ENCODE measurements around the gene WDTC1. TPM values are rescaled to one million over a fixed set of nuclear protein-coding genes. Genes with fewer than 3 reads are reported as not detected.

WDTC1 gene
- total and polyA plus RNA-seq, 4 donors = 4.6 to 25.0 (median 19.6) TPM

GRCh38 chr1:27318136-27318535 is 83.7 kb downstream of the WDTC1 start:
- H3K9ac ChIP-seq (ENCODE audit: low read depth in 1 of 2, low read length in 2 of 2) = no peak overlapping the region
- H3K4me1 ChIP-seq (ENCODE audit: control insufficient read depth in 4 of 4, insufficient read depth in 4 of 4, low read length in 3 of 4) = peaks cover 0 to 9% (median 6%) of the 10 kb centered on the region in 4 donors
- TF ChIP-seq SP1 (IDR thresholded peaks at IDR 0.05) (no peak), RAD21 (IDR thresholded peaks at IDR 0.05) (no peak), TAF1 (conservative IDR thresholded peaks at IDR 0.05) (no peak), JUND (IDR thresholded peaks at IDR 0.05) (no peak), NR2F2 (IDR thresholded peaks at IDR 0.05) (no peak), MAX (IDR thresholded peaks at IDR 0.05) (no peak), EGR1 (IDR thresholded peaks at IDR 0.05; ENCODE audit: low read depth in 2 of 2) (no peak), GABPA (IDR thresholded peaks at IDR 0.05 in 1 of 2, conservative IDR thresholded peaks at IDR 0.05 in 1 of 2) (no peak), RXRA (IDR thresholded peaks at IDR 0.05) (no peak), HNF4G (IDR thresholded peaks at IDR 0.05) (no peak), FOXA2 (IDR thresholded peaks at IDR 0.05) (no peak), YY1 (IDR thresholded peaks at IDR 0.05) (no peak), REST (IDR thresholded peaks at IDR 0.05) (no peak), HNF4A (conservative IDR thresholded peaks at IDR 0.05) (no peak), FOXA1 (IDR thresholded peaks at IDR 0.05) (no peak)
- TF ChIP-seq, protein P1, sequence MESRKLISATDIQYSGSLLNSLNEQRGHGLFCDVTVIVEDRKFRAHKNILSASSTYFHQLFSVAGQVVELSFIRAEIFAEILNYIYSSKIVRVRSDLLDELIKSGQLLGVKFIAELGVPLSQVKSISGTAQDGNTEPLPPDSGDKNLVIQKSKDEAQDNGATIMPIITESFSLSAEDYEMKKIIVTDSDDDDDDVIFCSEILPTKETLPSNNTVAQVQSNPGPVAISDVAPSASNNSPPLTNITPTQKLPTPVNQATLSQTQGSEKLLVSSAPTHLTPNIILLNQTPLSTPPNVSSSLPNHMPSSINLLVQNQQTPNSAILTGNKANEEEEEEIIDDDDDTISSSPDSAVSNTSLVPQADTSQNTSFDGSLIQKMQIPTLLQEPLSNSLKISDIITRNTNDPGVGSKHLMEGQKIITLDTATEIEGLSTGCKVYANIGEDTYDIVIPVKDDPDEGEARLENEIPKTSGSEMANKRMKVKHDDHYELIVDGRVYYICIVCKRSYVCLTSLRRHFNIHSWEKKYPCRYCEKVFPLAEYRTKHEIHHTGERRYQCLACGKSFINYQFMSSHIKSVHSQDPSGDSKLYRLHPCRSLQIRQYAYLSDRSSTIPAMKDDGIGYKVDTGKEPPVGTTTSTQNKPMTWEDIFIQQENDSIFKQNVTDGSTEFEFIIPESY (IDR thresholded peaks at IDR 0.05) = no peak
- TF ChIP-seq, protein P2, sequence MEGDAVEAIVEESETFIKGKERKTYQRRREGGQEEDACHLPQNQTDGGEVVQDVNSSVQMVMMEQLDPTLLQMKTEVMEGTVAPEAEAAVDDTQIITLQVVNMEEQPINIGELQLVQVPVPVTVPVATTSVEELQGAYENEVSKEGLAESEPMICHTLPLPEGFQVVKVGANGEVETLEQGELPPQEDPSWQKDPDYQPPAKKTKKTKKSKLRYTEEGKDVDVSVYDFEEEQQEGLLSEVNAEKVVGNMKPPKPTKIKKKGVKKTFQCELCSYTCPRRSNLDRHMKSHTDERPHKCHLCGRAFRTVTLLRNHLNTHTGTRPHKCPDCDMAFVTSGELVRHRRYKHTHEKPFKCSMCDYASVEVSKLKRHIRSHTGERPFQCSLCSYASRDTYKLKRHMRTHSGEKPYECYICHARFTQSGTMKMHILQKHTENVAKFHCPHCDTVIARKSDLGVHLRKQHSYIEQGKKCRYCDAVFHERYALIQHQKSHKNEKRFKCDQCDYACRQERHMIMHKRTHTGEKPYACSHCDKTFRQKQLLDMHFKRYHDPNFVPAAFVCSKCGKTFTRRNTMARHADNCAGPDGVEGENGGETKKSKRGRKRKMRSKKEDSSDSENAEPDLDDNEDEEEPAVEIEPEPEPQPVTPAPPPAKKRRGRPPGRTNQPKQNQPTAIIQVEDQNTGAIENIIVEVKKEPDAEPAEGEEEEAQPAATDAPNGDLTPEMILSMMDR (IDR thresholded peaks at IDR 0.05; ENCODE audit: low read depth, low read length, missing input control) = no peak
- TF ChIP-seq, protein P3, sequence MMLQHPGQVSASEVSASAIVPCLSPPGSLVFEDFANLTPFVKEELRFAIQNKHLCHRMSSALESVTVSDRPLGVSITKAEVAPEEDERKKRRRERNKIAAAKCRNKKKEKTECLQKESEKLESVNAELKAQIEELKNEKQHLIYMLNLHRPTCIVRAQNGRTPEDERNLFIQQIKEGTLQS (IDR thresholded peaks at IDR 0.05) = no peak
- no peak overlapping the region for H3K4me3 ChIP-seq (ENCODE audit: low read depth in 1 of 3, low read length in 3 of 3)
- WGBS = 35% methylated on average over 4 of the region's 4 CpGs
- H3K27me3 ChIP-seq (ENCODE audit: control insufficient read depth in 4 of 4, insufficient read depth in 4 of 4, low read length in 3 of 4) = no peaks in the 10 kb centered on the region
- DNase-seq (ENCODE audit: low spot score) = no peak
- H3K36me3 ChIP-seq (ENCODE audit: control insufficient read depth in 4 of 4, insufficient read depth in 3 of 4, low read depth in 1 of 4, low read length in 3 of 4) = no peaks in the 10 kb centered on the region
- H3K27ac ChIP-seq (ENCODE audit: low read depth in 1 of 2, low read length in 2 of 2) = no peak overlapping the region
- H3K9me3 ChIP-seq (ENCODE audit: control insufficient read depth in 4 of 4, low read length in 3 of 4) = no peaks in the 10 kb centered on the region
